GM12878 (cell line): ENCODE data around the gene LYPLA2. TPM values are rescaled to one million over a fixed set of nuclear protein-coding genes. Genes with fewer than 3 reads are reported as not detected.

Experiments
- MYB ChIP-seq: fragments of 150-350 bp; IDR thresholded peaks from 2 replicates; pipeline ENCODE4 v1.6.1; 2014; ENCODE audit warnings: mild to moderate bottlenecking, low read depth, low read length, borderline replicate concordance
- NR2F1 ChIP-seq: fragments of 450-650 bp; conservative IDR thresholded peaks from 2 replicates; pipeline ENCODE4 v1.6.1; 2017; ENCODE audit warnings: mild to moderate bottlenecking
- SPI1 ChIP-seq: IDR thresholded peaks from 2 replicates; pipeline ENCODE4 v1.6.1; 2011; ENCODE audit warnings: low read depth, mild to moderate bottlenecking, low read length, moderate library complexity, borderline replicate concordance; ENCODE audit not compliant: insufficient read depth
- SUPT20H ChIP-seq: IDR thresholded peaks from 2 replicates; pipeline ENCODE4 v1.6.1; 2011; ENCODE audit warnings: low read depth, mild to moderate bottlenecking, low read length, moderate library complexity, borderline replicate concordance; ENCODE audit not compliant: control insufficient read depth
- ZBED1 ChIP-seq: IDR thresholded peaks from 2 replicates; pipeline ENCODE4 v1.6.1; 2016; ENCODE audit warnings: borderline replicate concordance
- ZNF687 ChIP-seq: fragments of 450-650 bp; IDR thresholded peaks from 2 replicates; pipeline ENCODE4 v1.6.1; 2017; ENCODE audit warnings: mild to moderate bottlenecking, moderate library complexity
- polyA plus RNA-seq, 11 experiments: library from polyadenylated mRNA; depleted of rRNA in 4 of 11; unstranded in 6 of 11; stranded (reverse) in 5 of 11; fragments of >200 nt; fragmentation: Nextera tagmentation in 4 of 11; fragmentation: Illumina TruSeq in 1 of 11; extraction: Ambion mirVana in 4 of 11; extraction: Trizol in 1 of 11; gene quantifications; 1 replicate in 1 of 11; 2 replicates in 10 of 11; pipeline versions ENCODE4 v1.2.1 to v1.2.3, GENCODE V29; 2011 to 2016; ENCODE audit warnings: inconsistent platforms in 2 of 11, missing spikeins in 2 of 11, low read depth in 1 of 11
- total RNA-seq, 4 experiments: library from RNA; depleted of rRNA in 3 of 4; stranded (reverse); fragments of >200 nt in 3 of 4; fragmentation: Illumina TruSeq in 1 of 4; extraction: Trizol in 1 of 4; gene quantifications; 2 replicates each; pipeline versions ENCODE4 v1.2.1 to v1.2.3, GENCODE V29; 2013 to 2021
- TF ChIP-seq, protein P1 (sequence below): IDR thresholded peaks from 2 replicates; pipeline ENCODE4 v1.6.1; 2011; ENCODE audit warnings: low read depth, low read length, improper control_type of control experiment, borderline replicate concordance

Gene LYPLA2
- total and polyA plus RNA-seq, 10 of the 15 experiments (the other 5 are each of a cell fraction or from before 2014, with no cell fraction given) = 2.7 to 129 (median 62.3) TPM

GRCh38 chr1:23791516-23792047, 637 bp downstream of the LYPLA2 start (continued):
- TF ChIP-seq, protein P1, sequence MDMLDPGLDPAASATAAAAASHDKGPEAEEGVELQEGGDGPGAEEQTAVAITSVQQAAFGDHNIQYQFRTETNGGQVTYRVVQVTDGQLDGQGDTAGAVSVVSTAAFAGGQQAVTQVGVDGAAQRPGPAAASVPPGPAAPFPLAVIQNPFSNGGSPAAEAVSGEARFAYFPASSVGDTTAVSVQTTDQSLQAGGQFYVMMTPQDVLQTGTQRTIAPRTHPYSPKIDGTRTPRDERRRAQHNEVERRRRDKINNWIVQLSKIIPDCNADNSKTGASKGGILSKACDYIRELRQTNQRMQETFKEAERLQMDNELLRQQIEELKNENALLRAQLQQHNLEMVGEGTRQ = no peak
- no peak for TF ChIP-seq SUPT20H
- no peak for TF ChIP-seq MYB
- peak; percentile 57 for TF ChIP-seq NR2F1
- TF ChIP-seq ZNF687 = no peak
- TF ChIP-seq ZBED1 = no peak
- no peak for TF ChIP-seq SPI1
